Measurements from ENCODE around the gene OXCT1. TPM values are rescaled to one million over a fixed set of nuclear protein-coding genes. Genes with fewer than 3 reads are reported as not detected.

The OXCT1 gene
- total and polyA plus RNA-seq, 9 donors = 9.0 to 29.8 (median 15.4) TPM

- H3K27me3 ChIP-seq = no peaks in the 10 kb centered on the region
- H3K36me3 ChIP-seq = no peaks in the 10 kb centered on the region
- WGBS, 3 donors = 81 to 90% (median 81%) methylated on average over 2 of the region's 2 CpGs
- H3K9me3 ChIP-seq = no peaks in the 10 kb centered on the region
- peaks cover 10% of the 10 kb centered on the region for H3K4me1 ChIP-seq (ENCODE audit: insufficient read depth)
- intact Hi-C loops (cut with DNase I) = no loop called here
- TF ChIP-seq CTCF (IDR thresholded peaks at IDR 0.05) (no peak), POLR2A (IDR thresholded peaks at IDR 0.05) (no peak), EP300 (IDR thresholded peaks at IDR 0.05) (no peak)
- no peak for DNase-seq
- no peak overlapping the region for H3K4me3 ChIP-seq
- no peak overlapping the region for H3K27ac ChIP-seq
Measured at GRCh38 chr5:41787265-41787664, 83.0 kb downstream of the OXCT1 start.

- no peaks in the 10 kb centered on the region for H3K9me3 ChIP-seq
- H3K27me3 ChIP-seq = no peaks in the 10 kb centered on the region
- no peak overlapping the region for H3K4me3 ChIP-seq
- H3K4me1 ChIP-seq (ENCODE audit: insufficient read depth) = peaks cover 10% of the 10 kb centered on the region
- no peaks in the 10 kb centered on the region for H3K36me3 ChIP-seq
- DNase-seq = no peak
- TF ChIP-seq POLR2A (IDR thresholded peaks at IDR 0.05) (no peak), EP300 (IDR thresholded peaks at IDR 0.05) (no peak), CTCF (IDR thresholded peaks at IDR 0.05) (no peak)
- intact Hi-C loops (cut with DNase I) = no loop called here
- no peak overlapping the region for H3K27ac ChIP-seq
Measured at GRCh38 chr5:41785061-41785460, 85.2 kb downstream of the OXCT1 start.

GRCh38 chr5:41778410-41778809, 91.8 kb downstream of the OXCT1 start:
- TF ChIP-seq CTCF (IDR thresholded peaks at IDR 0.05) (no peak), POLR2A (IDR thresholded peaks at IDR 0.05) (no peak), EP300 (IDR thresholded peaks at IDR 0.05) (no peak)
- intact Hi-C loops (cut with DNase I) = no loop called here
- Histone ChIP-seq H3K4me3 (no peak overlapping the region), H3K36me3 (no peaks in the 10 kb centered on the region), H3K27ac (no peak overlapping the region), H3K4me1 (ENCODE audit: insufficient read depth) (peaks cover 5% of the 10 kb centered on the region), H3K27me3 (no peaks in the 10 kb centered on the region), H3K9me3 (no peaks in the 10 kb centered on the region)
- WGBS, 3 donors = 92 to 99% (median 98%) methylated on average over 3 of the region's 3 CpGs
- no peak for DNase-seq

- no peak for TF ChIP-seq POLR2A (IDR thresholded peaks at IDR 0.05)
- TF ChIP-seq EP300 (IDR thresholded peaks at IDR 0.05) = no peak
- no peak for TF ChIP-seq CTCF (IDR thresholded peaks at IDR 0.05)
- intact Hi-C loops (cut with DNase I) = no loop called here
- no peak for DNase-seq
- Histone ChIP-seq H3K27ac (peak overlapping the region in 1 of 2 donors; percentile 10), H3K4me3 (no peak overlapping the region), H3K4me1 (ENCODE audit: insufficient read depth) (peaks cover 5% of the 10 kb centered on the region), H3K36me3 (no peaks in the 10 kb centered on the region), H3K27me3 (no peaks in the 10 kb centered on the region), H3K9me3 (no peaks in the 10 kb centered on the region)
- 8 to 18% (median 14%) methylated on average over 2 of the region's 2 CpGs for WGBS, 3 donors
Measured at GRCh38 chr5:41776435-41776834, 93.8 kb downstream of the OXCT1 start.

- Histone ChIP-seq H3K36me3 (no peaks in the 10 kb centered on the region), H3K9me3 (no peaks in the 10 kb centered on the region), H3K4me1 (ENCODE audit: insufficient read depth) (peaks cover 5% of the 10 kb centered on the region), H3K27me3 (no peaks in the 10 kb centered on the region), H3K4me3 (no peak overlapping the region), H3K27ac (no peak overlapping the region)
- 93 to 98% (median 93%) methylated on average over 1 of the region's 1 CpG for WGBS, 3 donors
- intact Hi-C loops (cut with DNase I) = no loop called here
- no peak for DNase-seq
- TF ChIP-seq CTCF (IDR thresholded peaks at IDR 0.05) = no peak
- TF ChIP-seq EP300 (IDR thresholded peaks at IDR 0.05) = no peak
- TF ChIP-seq POLR2A (IDR thresholded peaks at IDR 0.05) = no peak
Measured at GRCh38 chr5:41773799-41774198, 96.4 kb downstream of the OXCT1 start.
